ENCODE data around the gene CIB4.

Gene CIB4

GRCh38 chr2:26563686-26564085 lies 77.5 kb downstream of the CIB4 start:
- no peak for DNase-seq

- no peak for DNase-seq
Observed at GRCh38 chr2:26562811-26563645, 78.1 kb downstream of the CIB4 start.

- no peak for DNase-seq
Observed at GRCh38 chr2:26561918-26562810, 79.0 kb downstream of the CIB4 start.

- no peak for DNase-seq
Observed at GRCh38 chr2:26561376-26561775, 79.8 kb downstream of the CIB4 start.

- no peak for DNase-seq
Observed at GRCh38 chr2:26560892-26561291, 80.3 kb downstream of the CIB4 start.

- no peak for DNase-seq
Observed at GRCh38 chr2:26559556-26559955, 81.6 kb downstream of the CIB4 start.

- no peak for DNase-seq
Observed at GRCh38 chr2:26559044-26559405, 82.1 kb downstream of the CIB4 start.

- DNase-seq, result no peak
Observed at GRCh38 chr2:26558271-26559043, 82.7 kb downstream of the CIB4 start.

- DNase-seq, result no peak
Observed at GRCh38 chr2:26557244-26557925, 83.8 kb downstream of the CIB4 start.

GRCh38 chr2:26556309-26557243 lies 84.6 kb downstream of the CIB4 start:
- DNase-seq, result no peak

- DNase-seq, result no peak
Observed at GRCh38 chr2:26555246-26556133, 85.7 kb downstream of the CIB4 start.

- DNase-seq, result no peak
Observed at GRCh38 chr2:26552641-26553374, 88.4 kb downstream of the CIB4 start.

GRCh38 chr2:26550276-26551015 lies 90.7 kb downstream of the CIB4 start:
- no peak for DNase-seq

- no peak for DNase-seq
Observed at GRCh38 chr2:26542676-26543505, 98.3 kb downstream of the CIB4 start.

GRCh38 chr2:26542194-26542455 lies 99.0 kb downstream of the CIB4 start:
- no peak for DNase-seq

- no peak for DNase-seq
Observed at GRCh38 chr2:26541401-26542193, 99.6 kb downstream of the CIB4 start.

- DNase-seq, result no peak
Observed at GRCh38 chr2:26540961-26541360, 100.2 kb downstream of the CIB4 start.

All from CD4-positive, alpha-beta T cell treated with Interleukin-15 for 1 hour (primary cell).